AG04449 (cell line): ENCODE data around the gene PIK3AP1.

Experiments used
- CTCF ChIA-PET: fragments of 350-600 bp; formaldehyde crosslinking; extraction: SDS; loops from one replicate; lab custom pipeline; 2021; ENCODE audit warnings: antibody characterized with exemption; lab: Yijun Ruan, JAX
- POLR2A ChIA-PET: fragments of 400-600, 350-600 bp; formaldehyde crosslinking; extraction: SDS; loops from one replicate; lab custom pipeline; 2020; ENCODE audit warnings: antibody characterized with exemption, inconsistent platforms; lab: Yijun Ruan, JAX
- DNase-seq: peaks from one replicate; pipeline ENCODE4 v3.0.0-alpha.2; 2010; ENCODE audit warnings: low read depth, low spot score
- H3K4me3 ChIP-seq: 2 replicates; pipeline ENCODE4 v1.5.1; 2011; ENCODE audit warnings: low read depth, mild to moderate bottlenecking, control low read depth, low read length
- TF ChIP-seq, protein P1 (sequence below): IDR thresholded peaks from one replicate; pipeline ENCODE4 v1.5.1; 2011; ENCODE audit warnings: mild to moderate bottlenecking, moderate library complexity, low read length, control low read depth, inconsistent platforms; ENCODE audit not compliant: insufficient read depth; ENCODE audit errors: missing control alignments

The PIK3AP1 gene

DNA sequence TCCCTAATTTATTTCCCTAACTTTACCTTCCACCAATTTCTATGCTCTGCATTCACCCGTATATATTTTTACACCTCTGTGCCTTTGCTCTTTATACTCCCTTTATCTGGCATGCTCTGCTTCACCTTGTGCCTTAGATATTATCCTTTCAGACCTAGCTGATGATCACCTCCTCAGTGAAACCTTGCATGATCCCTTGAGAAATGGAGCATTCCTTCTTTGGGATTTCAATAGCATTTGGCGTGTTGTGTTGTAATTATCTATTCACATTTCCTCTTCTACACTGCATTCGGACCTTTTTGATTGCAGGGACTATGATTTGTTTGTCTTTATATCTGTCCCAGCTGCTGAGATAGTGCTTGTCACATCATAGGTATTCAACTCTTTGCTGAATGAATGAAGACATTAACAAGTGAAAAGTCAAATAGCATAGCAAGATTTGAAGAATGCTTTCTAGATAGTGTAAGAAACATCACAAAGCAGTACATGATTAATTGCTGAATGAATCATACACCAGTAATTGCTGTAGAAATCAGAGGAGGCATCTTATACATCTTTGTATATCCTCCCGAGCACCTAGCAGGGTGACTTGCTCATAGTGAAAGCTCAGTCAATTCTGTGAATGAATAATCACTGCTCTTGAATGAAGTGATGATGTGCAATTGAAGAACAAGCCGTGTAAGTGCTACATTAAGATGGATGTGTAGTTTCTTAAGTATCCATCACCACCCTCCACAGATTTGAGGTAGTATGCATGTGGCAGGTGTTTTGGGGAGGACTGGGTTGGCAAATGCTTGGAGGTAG lies 131.5 kb downstream of the PIK3AP1 start:
- H3K4me3 ChIP-seq, result no peak overlapping the region
- CTCF ChIA-PET, result interaction anchor here (0.8 kb wide), 1 partner anchor 78 kb away, joined by 3 read pairs; no protein-coding TSS in a partner anchor
- DNase-seq, result no peak
- POLR2A ChIA-PET, result no interaction called here
- TF ChIP-seq, protein P1, sequence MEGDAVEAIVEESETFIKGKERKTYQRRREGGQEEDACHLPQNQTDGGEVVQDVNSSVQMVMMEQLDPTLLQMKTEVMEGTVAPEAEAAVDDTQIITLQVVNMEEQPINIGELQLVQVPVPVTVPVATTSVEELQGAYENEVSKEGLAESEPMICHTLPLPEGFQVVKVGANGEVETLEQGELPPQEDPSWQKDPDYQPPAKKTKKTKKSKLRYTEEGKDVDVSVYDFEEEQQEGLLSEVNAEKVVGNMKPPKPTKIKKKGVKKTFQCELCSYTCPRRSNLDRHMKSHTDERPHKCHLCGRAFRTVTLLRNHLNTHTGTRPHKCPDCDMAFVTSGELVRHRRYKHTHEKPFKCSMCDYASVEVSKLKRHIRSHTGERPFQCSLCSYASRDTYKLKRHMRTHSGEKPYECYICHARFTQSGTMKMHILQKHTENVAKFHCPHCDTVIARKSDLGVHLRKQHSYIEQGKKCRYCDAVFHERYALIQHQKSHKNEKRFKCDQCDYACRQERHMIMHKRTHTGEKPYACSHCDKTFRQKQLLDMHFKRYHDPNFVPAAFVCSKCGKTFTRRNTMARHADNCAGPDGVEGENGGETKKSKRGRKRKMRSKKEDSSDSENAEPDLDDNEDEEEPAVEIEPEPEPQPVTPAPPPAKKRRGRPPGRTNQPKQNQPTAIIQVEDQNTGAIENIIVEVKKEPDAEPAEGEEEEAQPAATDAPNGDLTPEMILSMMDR, result no peak

GRCh38 chr10:96588060-96588554 lies 132.2 kb downstream of the PIK3AP1 start:
- ChIA-PET POLR2A (no interaction called here), CTCF (no interaction called here)
- no peak for DNase-seq
- H3K4me3 ChIP-seq, result peak overlapping the region; percentile 91
- TF ChIP-seq, protein P1, result no peak

DNA sequence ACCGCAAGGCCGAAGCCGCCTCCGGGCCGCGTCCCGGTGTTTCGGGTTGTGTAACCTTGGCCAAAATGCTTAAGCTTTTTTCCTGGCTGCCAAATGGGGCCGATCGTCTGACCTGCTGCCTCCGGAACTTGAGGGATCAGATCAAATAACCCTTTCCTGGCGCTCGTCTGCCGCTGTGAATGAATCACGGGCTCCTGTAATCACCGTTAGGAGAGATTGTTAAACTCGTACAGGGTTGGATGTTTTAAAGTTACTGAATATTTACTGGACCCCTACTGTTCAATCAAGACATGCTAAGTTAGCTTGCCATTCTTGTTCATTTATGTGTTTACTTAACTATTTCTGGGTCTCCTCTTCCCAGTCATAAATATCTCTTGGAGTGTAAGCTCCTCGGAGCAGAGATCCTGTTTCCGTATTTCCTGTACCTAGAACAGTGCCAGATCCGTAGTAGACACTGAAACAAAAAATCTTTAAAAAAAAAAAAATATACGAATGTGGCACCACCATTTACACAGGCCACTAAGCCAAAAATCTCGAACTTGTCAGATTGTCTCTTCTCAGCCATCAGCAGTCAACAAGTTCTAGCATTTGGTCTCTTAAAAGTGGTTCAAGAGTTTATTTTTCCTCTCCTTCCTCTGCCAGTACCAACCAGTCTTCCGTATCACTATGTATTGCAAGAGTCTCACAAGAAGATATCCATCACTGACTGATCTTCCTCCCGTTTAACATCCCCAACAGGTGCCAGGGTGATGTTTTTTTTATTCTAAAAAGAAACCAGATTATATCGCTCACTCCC lies 132.9 kb downstream of the PIK3AP1 start:
- POLR2A ChIA-PET, result interaction anchor here (1.0 kb wide), 1 partner anchor 19 kb away, joined by 4 read pairs; no protein-coding TSS in a partner anchor
- DNase-seq, result no peak
- CTCF ChIA-PET, result no interaction called here
- TF ChIP-seq, protein P1, result no peak
- H3K4me3 ChIP-seq, result peak overlapping the region; percentile 91

- POLR2A ChIA-PET, result interaction anchor here (1.0 kb wide), 1 partner anchor 20 kb away, joined by 4 read pairs; no protein-coding TSS in a partner anchor
- peak within 1 kb of the TSS; percentile 91 for H3K4me3 ChIP-seq
- no peak for DNase-seq
Observed at GRCh38 chr10:96586419-96587263, 133.7 kb downstream of the PIK3AP1 start, which contains the start of gene TM9SF3. TM9SF3 (minus strand) TSS chr10:96587012; CDS start chr10:96586835, 177 bp downstream.

DNA sequence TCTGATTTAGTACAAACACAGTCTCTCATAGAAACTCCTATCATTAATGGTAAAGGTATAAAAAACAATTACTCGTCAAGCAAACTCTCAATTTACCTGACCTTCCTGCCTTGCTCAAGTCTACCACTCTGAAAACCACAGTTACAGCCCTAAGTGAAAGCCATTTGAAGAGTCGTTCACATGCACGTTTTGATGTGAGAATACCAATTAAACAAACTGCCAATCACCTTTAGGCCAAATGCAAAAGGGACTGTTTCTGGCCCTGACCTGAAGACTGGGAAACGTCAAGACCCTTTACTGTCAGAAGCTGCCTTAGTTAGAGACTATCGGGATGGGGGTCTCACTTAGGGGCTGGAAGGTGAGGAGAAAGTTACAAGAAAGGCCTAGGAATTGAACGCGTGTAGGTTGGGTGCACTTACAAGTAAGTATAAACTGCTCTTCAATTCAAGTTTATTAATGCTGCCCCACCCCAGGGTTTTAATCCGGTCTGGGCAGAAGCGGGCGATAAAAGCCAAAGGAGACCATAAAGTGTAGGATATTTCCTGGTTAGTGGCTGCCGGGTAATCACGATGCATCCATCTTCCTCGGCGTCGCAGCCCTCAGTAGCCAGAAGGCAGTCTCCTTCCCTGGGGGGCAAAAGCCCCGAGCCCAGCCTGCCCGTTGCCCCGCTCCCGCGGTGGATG lies 134.4 kb downstream of the PIK3AP1 start:
- DNase-seq, result no peak
- CTCF ChIA-PET, result interaction anchor here (1.2 kb wide), 1 partner anchor 22 kb away, joined by 6 read pairs; no protein-coding TSS in a partner anchor
- POLR2A ChIA-PET, result no interaction called here

More at GRCh38 chr10:96586419-96587263, 133.7 kb downstream of the PIK3AP1 start, which contains the start of gene TM9SF3:
- TF ChIP-seq, protein P1, result peak; percentile 14
- CTCF ChIA-PET, result no interaction called here

More for the DNA sequence above, 134.4 kb downstream of the PIK3AP1 start:
- TF ChIP-seq, protein P1, result no peak
- peak overlapping the region; percentile 91 for H3K4me3 ChIP-seq
